Breast epithelium (tissue), 4 donors: ENCODE data around the gene ABR. TPM values are rescaled to one million over a fixed set of nuclear protein-coding genes. Genes with fewer than 3 reads are reported as not detected.

Experiments used
- DNase-seq, 2 donors: peaks; one replicate each; pipeline ENCODE4 v3.0.0-alpha.2; 2019; ENCODE audit warnings: low spot score in 2 of 2
- H3K27ac ChIP-seq, 2 donors: fragments of 200-600 bp; sonication (generic) in 1 of 2; one replicate each; pipeline ENCODE4 v1.5.1; 2016 to 2019; ENCODE audit warnings: mild to moderate bottlenecking in 1 of 2
- H3K27me3 ChIP-seq, 2 donors: fragments of 200-600 bp; sonication (generic) in 1 of 2; one replicate each; pipeline versions ENCODE4 v1.5.1 to v1.6.0; 2017 to 2019; ENCODE audit warnings: control low read depth in 1 of 2, mild to moderate bottlenecking in 1 of 2
- H3K36me3 ChIP-seq: fragments of 200-600 bp; one replicate; pipeline ENCODE4 v1.5.1; 2019
- H3K4me1 ChIP-seq, 2 donors: fragments of 200-600 bp; sonication (generic); one replicate each; pipeline ENCODE4 v1.5.1; 2016 to 2019; ENCODE audit warnings: control low read depth in 1 of 2
- H3K4me3 ChIP-seq, 3 donors: fragments of 200-600 bp; sonication (generic); 1 replicate in 2 of 3; 2 replicates in 1 of 3; pipeline ENCODE4 v1.5.1; 2016 to 2019; ENCODE audit warnings: mild to moderate bottlenecking in 3 of 3, moderate library complexity in 2 of 3
- H3K9me3 ChIP-seq, 2 donors: fragments of 200-600 bp; sonication (generic) in 1 of 2; one replicate each; pipeline ENCODE4 v1.5.1; 2016 to 2019; ENCODE audit warnings: control low read depth in 1 of 2
- CTCF ChIP-seq, 3 donors: fragments of 450-650 bp; IDR thresholded peaks; one replicate each; pipeline ENCODE4 v1.5.1; 2016 to 2017; ENCODE audit warnings: antibody characterized with exemption in 3 of 3, mild to moderate bottlenecking in 3 of 3, moderate library complexity in 3 of 3
- POLR2A ChIP-seq: fragments of 450-650 bp; IDR thresholded peaks from one replicate; pipeline ENCODE4 v1.6.1; 2016; ENCODE audit warnings: antibody characterized with exemption, mild to moderate bottlenecking, moderate library complexity
- POLR2AphosphoS5 ChIP-seq, 3 donors: sonication (generic); formaldehyde crosslinking; IDR thresholded peaks; one replicate each; pipeline ENCODE4 v1.6.1; 2017; ENCODE audit warnings: antibody characterized with exemption in 3 of 3
- intact Hi-C: fragments of 100-400 bp; cut with DNase I; formaldehyde crosslinking; loops from one replicate; pipeline ENCODE4 v1.15.1; 2023; ENCODE audit warnings: low total_unique reads
- total RNA-seq, 3 donors: library from RNA; depleted of rRNA; stranded (reverse); fragments of >200 nt; gene quantifications; one replicate each; pipeline ENCODE4 v1.1.0, GENCODE V29; 2016

The ABR gene
- total RNA-seq, 3 donors from 2014 or later = 63.5 to 77.0 (median 75.0) TPM

- H3K9me3 ChIP-seq = no peaks in the 10 kb centered on the region
- no peak overlapping the region for H3K4me3 ChIP-seq
- H3K4me1 ChIP-seq = peaks cover 7 to 14% of the 10 kb centered on the region in 2 donors
- intact Hi-C loops = loop anchor here (10.0 kb wide), 1 partner anchor 57 kb away; no protein-coding TSS in a partner anchor
- DNase-seq = no peak
- TF ChIP-seq POLR2AphosphoS5 (IDR thresholded peaks at IDR 0.05) = no peak
- no peak for TF ChIP-seq CTCF (IDR thresholded peaks at IDR 0.05)
- TF ChIP-seq POLR2A = no peak
- H3K27ac ChIP-seq = no peak overlapping the region
- no peaks in the 10 kb centered on the region for H3K27me3 ChIP-seq
- no peaks in the 10 kb centered on the region for H3K36me3 ChIP-seq
Measured at GRCh38 chr17:1181753-1182137, 2.0 kb upstream of the ABR start.

GRCh38 chr17:1180958-1181752 lies 1.4 kb upstream of the ABR start:
- no peak for DNase-seq
- Histone ChIP-seq H3K4me1 (peaks cover 7 to 14% of the 10 kb centered on the region in 2 donors), H3K27ac (peak overlapping the region; percentile 81 to 93), H3K9me3 (no peaks in the 10 kb centered on the region), H3K27me3 (no peaks in the 10 kb centered on the region), H3K4me3 (no peak overlapping the region), H3K36me3 (no peaks in the 10 kb centered on the region)
- intact Hi-C loops = loop anchor here (10.0 kb wide), 1 partner anchor 56 kb away; no protein-coding TSS in a partner anchor
- TF ChIP-seq POLR2AphosphoS5 (IDR thresholded peaks at IDR 0.05) (no peak), POLR2A (no peak)

- H3K36me3 ChIP-seq = no peaks in the 10 kb centered on the region
- TF ChIP-seq POLR2AphosphoS5 (IDR thresholded peaks at IDR 0.05) = no peak
- TF ChIP-seq CTCF (IDR thresholded peaks at IDR 0.05) = no peak
- TF ChIP-seq POLR2A = no peak
- H3K9me3 ChIP-seq = no peaks in the 10 kb centered on the region
- H3K4me1 ChIP-seq = peaks cover 7 to 14% of the 10 kb centered on the region in 2 donors
- peak overlapping the region; percentile 81 to 93 for H3K27ac ChIP-seq
- H3K27me3 ChIP-seq = no peaks in the 10 kb centered on the region
- intact Hi-C loops = no loop called here
- DNase-seq = no peak
- peak overlapping the region; percentile 72 to 87 (median 85) for H3K4me3 ChIP-seq
Measured at GRCh38 chr17:1179112-1179817, 516 bp downstream of the ABR start.

- Histone ChIP-seq H3K4me1 (peaks cover 7 to 14% of the 10 kb centered on the region in 2 donors), H3K4me3 (peak overlapping the region in 1 of 3 donors; percentile 87), H3K27me3 (no peaks in the 10 kb centered on the region), H3K36me3 (no peaks in the 10 kb centered on the region), H3K9me3 (no peaks in the 10 kb centered on the region), H3K27ac (peak overlapping the region in 1 of 2 donors; percentile 55)
- intact Hi-C loops = no loop called here
- TF ChIP-seq POLR2A (no peak), POLR2AphosphoS5 (IDR thresholded peaks at IDR 0.05) (no peak), CTCF (IDR thresholded peaks at IDR 0.05) (no peak)
- no peak for DNase-seq
Measured at GRCh38 chr17:1177016-1177700, 2.6 kb downstream of the ABR start.

- no peak for TF ChIP-seq POLR2AphosphoS5 (IDR thresholded peaks at IDR 0.05)
- DNase-seq = no peak
- Histone ChIP-seq H3K9me3 (no peaks in the 10 kb centered on the region), H3K27me3 (no peaks in the 10 kb centered on the region), H3K36me3 (no peaks in the 10 kb centered on the region), H3K4me1 (peaks cover 7 to 14% of the 10 kb centered on the region in 2 donors), H3K27ac (peak overlapping the region in 1 of 2 donors; percentile 48), H3K4me3 (no peak overlapping the region)
- intact Hi-C loops = no loop called here
Measured at GRCh38 chr17:1174263-1174880, 5.4 kb downstream of the ABR start.
